Mesenteric fat pad (tissue), 1 donor: ENCODE results near the gene CDCA7. TPM values are rescaled to one million over a fixed set of nuclear protein-coding genes. Genes with fewer than 3 reads are reported as not detected.
"Not testable (repeated sequence)": the region's sequence is repeated elsewhere in the genome, so short reads cannot be mapped to it uniquely, and the experiment has no call there.

ENCODE experiments used
- DNase-seq: peaks from one replicate; pipeline ENCODE4 v3.0.0-alpha.2; 2020; ENCODE audit warnings: low spot score
- long read RNA-seq: library from polyadenylated mRNA; unstranded; transcript quantifications from one replicate; pipeline ENCODE4 v2.0.0, GENCODE V29; 2020
- total RNA-seq: library from RNA; stranded (reverse); fragmentation: NEBNext Ultra II Directional; extraction: Animal tissue kit (Norgen Biotek cat#: 25700); gene quantifications from one replicate; pipeline ENCODE4 v1.2.1, GENCODE V29; 2021
- donor health status: DM: yes; HTN: yes; CAD: no.

CDCA7 gene
- total RNA-seq = 0.22 TPM
- long read RNA-seq = 0 reads

GRCh38 chr2:173354582-173355131, at the start of gene CDCA7:
CDCA7 (plus strand) TSS chr2:173354872; CDS start chr2:173354964, 92 bp downstream.
- no peak for DNase-seq

GRCh38 chr2:173305303-173305702, 49.4 kb upstream of the CDCA7 start:
- DNase-seq = no peak

- no peak for DNase-seq
Observed at GRCh38 chr2:173307293-173307692, 47.4 kb upstream of the CDCA7 start.

GRCh38 chr2:173309370-173309769, 45.3 kb upstream of the CDCA7 start:
- not testable (repeated sequence) for DNase-seq

- DNase-seq = no peak
Observed at GRCh38 chr2:173311844-173312606, 42.6 kb upstream of the CDCA7 start.

- no peak for DNase-seq
Observed at GRCh38 chr2:173323371-173323770, 31.3 kb upstream of the CDCA7 start.

GRCh38 chr2:173326806-173327205, 27.9 kb upstream of the CDCA7 start:
- DNase-seq = no peak

- no peak for DNase-seq
Observed at GRCh38 chr2:173327421-173327820, 27.3 kb upstream of the CDCA7 start.

- DNase-seq = not testable (repeated sequence)
Observed at GRCh38 chr2:173333003-173333402, 21.7 kb upstream of the CDCA7 start.

- no peak for DNase-seq
Observed at GRCh38 chr2:173339807-173340206, 14.9 kb upstream of the CDCA7 start.

- DNase-seq = no peak
Observed at GRCh38 chr2:173343921-173344320, 10.8 kb upstream of the CDCA7 start.

- DNase-seq = no peak
Observed at GRCh38 chr2:173346035-173346434, 8.6 kb upstream of the CDCA7 start.

GRCh38 chr2:173347305-173348168, 7.1 kb upstream of the CDCA7 start:
- no peak for DNase-seq

- no peak for DNase-seq
Observed at GRCh38 chr2:173349287-173349686, 5.4 kb upstream of the CDCA7 start.

GRCh38 chr2:173350383-173350782, 4.3 kb upstream of the CDCA7 start:
- no peak for DNase-seq

- DNase-seq = no peak
Observed at GRCh38 chr2:173351879-173352278, 2.8 kb upstream of the CDCA7 start.

- no peak for DNase-seq
Observed at GRCh38 chr2:173353556-173353955, 1.1 kb upstream of the CDCA7 start.

GRCh38 chr2:173354073-173354581, 545 bp upstream of the CDCA7 start:
- no peak for DNase-seq

GRCh38 chr2:173355132-173355865, 627 bp downstream of the CDCA7 start:
- DNase-seq = no peak

GRCh38 chr2:173355866-173356508, 1.3 kb downstream of the CDCA7 start:
- DNase-seq = no peak

- DNase-seq = no peak
Observed at GRCh38 chr2:173357346-173357745, 2.7 kb downstream of the CDCA7 start.
